PC-3 (cell line): Measurements from ENCODE around the gene ARHGAP25. TPM values are rescaled to one million over a fixed set of nuclear protein-coding genes. Genes with fewer than 3 reads are reported as not detected.

Experiments used
- ATAC-seq: fragments of 200-7000 bp; cut with Tn5 transposase; 2 replicates; pipeline ENCODE4 v1.9.1; 2020; ENCODE audit warnings: mild to moderate bottlenecking, moderate library complexity
- BruUV-seq: library from RNA; stranded (reverse); fragments of 400-500 nt; replicated peaks from 2 replicates; lab custom pipeline; 2021; lab: Mats Ljungman, UMichigan
- CTCF ChIA-PET: fragments of 300-600 bp; sonication (Branson Sonifier 250); formaldehyde crosslinking; loops from one replicate; lab custom pipeline; 2022; ENCODE audit warnings: antibody characterized with exemption; lab: Charles Lee
- POLR2A ChIA-PET: fragments of 300-600 bp; sonication (Branson Sonifier 250); formaldehyde crosslinking; loops from one replicate; lab custom pipeline; 2022; ENCODE audit warnings: antibody characterized with exemption; ENCODE audit not compliant: unreplicated experiment; lab: Charles Lee
- DNase-seq: peaks from one replicate; pipeline ENCODE4 v3.0.0-alpha.2; 2015
- H2AFZ ChIP-seq: fragments of 300-600 bp; sonication (generic); 2 replicates; pipeline ENCODE4 v1.6.0; 2016; ENCODE audit warnings: antibody characterized with exemption, low read length
- H3F3A ChIP-seq: fragments of 300-600 bp; sonication (generic); one replicate; pipeline ENCODE4 v1.6.0; 2017; ENCODE audit warnings: antibody characterized with exemption, low read length, control low read depth, mild to moderate bottlenecking; ENCODE audit not compliant: unreplicated experiment
- H3K27ac ChIP-seq: fragments of 300-600 bp; sonication (generic); 2 replicates; pipeline ENCODE4 v1.5.1; 2016; ENCODE audit warnings: mild to moderate bottlenecking, low read length
- H3K27me3 ChIP-seq: fragments of 300-600 bp; sonication (generic); 2 replicates; pipeline ENCODE4 v1.6.1; 2016; ENCODE audit warnings: low read length, mixed read lengths
- H3K36me3 ChIP-seq: fragments of 300-600 bp; sonication (generic); 2 replicates; pipeline ENCODE4 v1.6.1; 2016; ENCODE audit warnings: low read depth, mixed run types, low read length, mixed read lengths
- H3K4me1 ChIP-seq: fragments of 300-600 bp; sonication (generic); 2 replicates; pipeline ENCODE4 v1.5.1; 2016; ENCODE audit warnings: low read length; ENCODE audit not compliant: insufficient read depth
- H3K4me2 ChIP-seq: fragments of 300-600 bp; sonication (generic); 2 replicates; pipeline ENCODE4 v1.6.0; 2016; ENCODE audit warnings: low read length
- H3K4me3 ChIP-seq: fragments of 300-600 bp; sonication (generic); 2 replicates; pipeline ENCODE4 v1.5.1; 2016; ENCODE audit warnings: mild to moderate bottlenecking, low read length, mixed read lengths
- H3K79me2 ChIP-seq: fragments of 300-600 bp; sonication (generic); 2 replicates; pipeline ENCODE4 v1.6.1; 2017; ENCODE audit warnings: low read length, mixed read lengths
- H3K9ac ChIP-seq: fragments of 300-600 bp; sonication (generic); 2 replicates; pipeline ENCODE4 v1.6.0; 2016; ENCODE audit warnings: mild to moderate bottlenecking, low read length
- H3K9me2 ChIP-seq: fragments of 300-600 bp; sonication (generic); replicated peaks from 2 replicates; pipeline ENCODE4 v1.6.1; 2016; ENCODE audit warnings: mixed run types, low read length, mixed read lengths
- H3K9me3 ChIP-seq: fragments of 300-600 bp; sonication (generic); 2 replicates; pipeline ENCODE4 v1.6.1; 2016; ENCODE audit warnings: low read length, mixed read lengths
- H4K20me1 ChIP-seq: fragments of 300-600 bp; sonication (generic); 2 replicates; pipeline ENCODE4 v1.6.1; 2016; ENCODE audit warnings: low read length, mixed read lengths
- EZH2 ChIP-seq: fragments of 300-600 bp; sonication (generic); IDR thresholded peaks from one replicate; pipeline ENCODE4 v1.6.1; 2017; ENCODE audit warnings: antibody characterized with exemption, mild to moderate bottlenecking, low read length; ENCODE audit not compliant: unreplicated experiment
- EZH2phosphoT487 ChIP-seq: fragments of 300-600 bp; sonication (generic); IDR thresholded peaks from 2 replicates; pipeline ENCODE4 v1.6.1; 2018; ENCODE audit warnings: mild to moderate bottlenecking, antibody characterized with exemption, low read length, borderline replicate concordance
- intact Hi-C: fragments of 100-400 bp; cut with micrococcal nuclease; formaldehyde crosslinking; loops from 2 replicates; pipeline ENCODE4 v1.9.0; 2023
- total RNA-seq: library from RNA; depleted of rRNA; stranded (reverse); fragments of >200 nt; gene quantifications from 2 replicates; pipeline ENCODE4 v1.2.3, GENCODE V29; 2014
- TF ChIP-seq, protein P1 (sequence below): fragments of 300-600 bp; sonication (generic); conservative IDR thresholded peaks from 2 replicates; pipeline ENCODE4 v1.5.1; 2017; ENCODE audit warnings: antibody characterized with exemption, low read depth, mild to moderate bottlenecking, low read length

Gene ARHGAP25
- total RNA-seq, 1 experiment from 2014 or later, result not detected

DNA sequence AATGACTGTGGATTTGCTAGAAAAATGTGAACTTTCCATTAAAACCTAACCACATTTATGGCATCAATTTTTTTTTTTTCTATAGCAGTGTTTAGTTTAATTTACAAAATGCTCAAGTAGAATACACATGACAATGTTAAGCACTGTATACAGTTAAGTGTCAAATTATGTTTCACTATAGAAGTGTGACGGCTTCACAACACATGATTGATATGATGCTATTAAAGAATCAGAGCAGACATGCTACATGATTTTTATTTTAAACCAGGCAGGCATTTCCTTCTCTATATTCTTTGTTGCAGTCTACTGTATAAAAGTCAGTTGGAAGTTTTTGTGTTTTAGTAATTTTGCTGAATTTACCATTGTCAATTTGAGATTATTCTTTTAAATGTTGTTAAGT is 47.6 kb upstream of the ARHGAP25 start:
- H3K79me2 ChIP-seq, result no peaks in the 10 kb centered on the region
- no peak overlapping the region for H3K27ac ChIP-seq
- BruUV-seq, result no TSS peak
- H4K20me1 ChIP-seq, result no peaks in the 10 kb centered on the region
- no peaks in the 10 kb centered on the region for H3K36me3 ChIP-seq
- H3K9me2 ChIP-seq, result no peaks in the 10 kb centered on the region
- H3K9me3 ChIP-seq, result no peaks in the 10 kb centered on the region
- DNase-seq (no peak), ATAC-seq (no peak)
- ChIA-PET POLR2A (no interaction called here), CTCF (no interaction called here)
- H3K4me2 ChIP-seq, result no peak overlapping the region
- H3K9ac ChIP-seq, result no peak overlapping the region
- H3K27me3 ChIP-seq, result no peaks in the 10 kb centered on the region
- H2AFZ ChIP-seq, result no peak overlapping the region
- intact Hi-C loops, result no loop called here
- H3F3A ChIP-seq, result no peaks in the 10 kb centered on the region
- H3K4me1 ChIP-seq, result no peaks in the 10 kb centered on the region
- TF ChIP-seq EZH2phosphoT487 (no peak), EZH2 (no peak)
- TF ChIP-seq, protein P1, sequence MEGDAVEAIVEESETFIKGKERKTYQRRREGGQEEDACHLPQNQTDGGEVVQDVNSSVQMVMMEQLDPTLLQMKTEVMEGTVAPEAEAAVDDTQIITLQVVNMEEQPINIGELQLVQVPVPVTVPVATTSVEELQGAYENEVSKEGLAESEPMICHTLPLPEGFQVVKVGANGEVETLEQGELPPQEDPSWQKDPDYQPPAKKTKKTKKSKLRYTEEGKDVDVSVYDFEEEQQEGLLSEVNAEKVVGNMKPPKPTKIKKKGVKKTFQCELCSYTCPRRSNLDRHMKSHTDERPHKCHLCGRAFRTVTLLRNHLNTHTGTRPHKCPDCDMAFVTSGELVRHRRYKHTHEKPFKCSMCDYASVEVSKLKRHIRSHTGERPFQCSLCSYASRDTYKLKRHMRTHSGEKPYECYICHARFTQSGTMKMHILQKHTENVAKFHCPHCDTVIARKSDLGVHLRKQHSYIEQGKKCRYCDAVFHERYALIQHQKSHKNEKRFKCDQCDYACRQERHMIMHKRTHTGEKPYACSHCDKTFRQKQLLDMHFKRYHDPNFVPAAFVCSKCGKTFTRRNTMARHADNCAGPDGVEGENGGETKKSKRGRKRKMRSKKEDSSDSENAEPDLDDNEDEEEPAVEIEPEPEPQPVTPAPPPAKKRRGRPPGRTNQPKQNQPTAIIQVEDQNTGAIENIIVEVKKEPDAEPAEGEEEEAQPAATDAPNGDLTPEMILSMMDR, result no peak
- H3K4me3 ChIP-seq, result no peak overlapping the region

- ChIA-PET CTCF (no interaction called here), POLR2A (no interaction called here)
- H3K79me2 ChIP-seq, result no peaks in the 10 kb centered on the region
- no peaks in the 10 kb centered on the region for H4K20me1 ChIP-seq
- no peaks in the 10 kb centered on the region for H3F3A ChIP-seq
- no TSS peak for BruUV-seq
- DNase-seq (no peak), ATAC-seq (no peak)
- no peaks in the 10 kb centered on the region for H3K27me3 ChIP-seq
- no peaks in the 10 kb centered on the region for H3K9me2 ChIP-seq
- H2AFZ ChIP-seq, result no peak overlapping the region
- intact Hi-C loops, result no loop called here
- no peak overlapping the region for H3K4me2 ChIP-seq
- H3K4me1 ChIP-seq, result no peaks in the 10 kb centered on the region
- H3K9ac ChIP-seq, result no peak overlapping the region
- TF ChIP-seq, protein P1, result no peak
- TF ChIP-seq EZH2, result no peak
- no peak for TF ChIP-seq EZH2phosphoT487
- no peaks in the 10 kb centered on the region for H3K36me3 ChIP-seq
- no peak overlapping the region for H3K27ac ChIP-seq
- H3K9me3 ChIP-seq, result no peaks in the 10 kb centered on the region
- H3K4me3 ChIP-seq, result no peak overlapping the region
These were observed 44.8 kb upstream of the ARHGAP25 start for GRCh38 chr2:68689553-68690537.

GRCh38 chr2:68690851-68691250 is 43.8 kb upstream of the ARHGAP25 start:
- H3K79me2 ChIP-seq, result no peaks in the 10 kb centered on the region
- no peak overlapping the region for H3K4me2 ChIP-seq
- DNase-seq, result no peak
- no peak overlapping the region for H3K27ac ChIP-seq
- intact Hi-C loops, result no loop called here
- no TSS peak for BruUV-seq
- CTCF ChIA-PET, result no interaction called here
- no peak overlapping the region for H2AFZ ChIP-seq
- no peak overlapping the region for H3K9ac ChIP-seq
- no peak for ATAC-seq
- no peak overlapping the region for H3K4me3 ChIP-seq
- H3K36me3 ChIP-seq, result no peaks in the 10 kb centered on the region
- POLR2A ChIA-PET, result no interaction called here
- H4K20me1 ChIP-seq, result no peaks in the 10 kb centered on the region
- no peaks in the 10 kb centered on the region for H3F3A ChIP-seq
- no peaks in the 10 kb centered on the region for H3K9me3 ChIP-seq
- TF ChIP-seq EZH2phosphoT487 (no peak), EZH2 (no peak)
- TF ChIP-seq, protein P1, result no peak
- H3K4me1 ChIP-seq, result no peaks in the 10 kb centered on the region
- H3K27me3 ChIP-seq, result no peaks in the 10 kb centered on the region
- no peaks in the 10 kb centered on the region for H3K9me2 ChIP-seq
